Esophagus squamous epithelium (tissue), 5 donors: Measurements from ENCODE around the gene NRCAM. TPM values are rescaled to one million over a fixed set of nuclear protein-coding genes. Genes with fewer than 3 reads are reported as not detected.

Source experiments
- DNase-seq: peaks from one replicate; lab custom pipeline; 2025; lab: John Stamatoyannopoulos, UW
- H3K27ac ChIP-seq, 4 donors: fragments of 200-600 bp; sonication (generic); one replicate each; pipeline ENCODE4 v1.5.1; 2016 to 2019; ENCODE audit warnings: mild to moderate bottlenecking in 1 of 4
- H3K27me3 ChIP-seq, 4 donors: fragments of 200-600 bp; sonication (generic); 1 replicate in 3 of 4; 2 replicates in 1 of 4; pipeline versions ENCODE4 v1.5.1 to v1.6.0; 2017 to 2021; ENCODE audit warnings: antibody characterized with exemption in 1 of 4
- H3K36me3 ChIP-seq, 3 donors: fragments of 200-600 bp; sonication (generic); one replicate each; pipeline ENCODE4 v1.5.1; 2016 to 2019
- H3K4me1 ChIP-seq, 3 donors: fragments of 200-600 bp; sonication (generic); one replicate each; pipeline ENCODE4 v1.5.1; 2017 to 2019
- H3K4me3 ChIP-seq, 4 donors: fragments of 200-600 bp; sonication (generic); 1 replicate in 3 of 4; 2 replicates in 1 of 4; pipeline ENCODE4 v1.5.1; 2016 to 2019; ENCODE audit warnings: mild to moderate bottlenecking in 2 of 4, moderate library complexity in 1 of 4
- H3K9me3 ChIP-seq, 3 donors: fragments of 200-600 bp; sonication (generic); one replicate each; pipeline ENCODE4 v1.5.1; 2016 to 2019
- POLR2A ChIP-seq, 4 donors: fragments of 450-650 bp; IDR thresholded peaks; one replicate each; pipeline ENCODE4 v1.6.1; 2017; ENCODE audit warnings: antibody characterized with exemption in 4 of 4, mild to moderate bottlenecking in 4 of 4, moderate library complexity in 3 of 4
- WGBS, 2 donors: methylation state at CpG; one replicate each; pipeline ENCODE4 v1.1.5; 2018; 5-methylcytosine and 5-hydroxymethylcytosine counted together
- intact Hi-C: fragments of 100-400 bp; cut with DNase I; formaldehyde crosslinking; loops from one replicate; pipeline ENCODE4 v1.15.0; 2022
- total RNA-seq, 4 donors: library from RNA; depleted of rRNA; stranded (reverse); fragments of >200 nt; gene quantifications; one replicate each; pipeline ENCODE4 v1.1.0, GENCODE V29; 2016
- TF ChIP-seq, protein P1 (sequence below), 6 experiments: fragments of 450-650 bp in 4 of 6; fragments of 200-600 bp in 2 of 6; sonication (generic) in 2 of 6; IDR thresholded peaks; one replicate each; pipeline ENCODE4 v1.5.1; 2016 to 2019; ENCODE audit warnings: antibody characterized with exemption in 6 of 6, mild to moderate bottlenecking in 4 of 6, moderate library complexity in 4 of 6
- donor health status: DM: yes; HTN: yes; CAD: no.

The NRCAM gene
- total RNA-seq, 4 donors from 2014 or later: 1.5 to 9.8 (median 6.3) TPM; not detected in 1

DNA sequence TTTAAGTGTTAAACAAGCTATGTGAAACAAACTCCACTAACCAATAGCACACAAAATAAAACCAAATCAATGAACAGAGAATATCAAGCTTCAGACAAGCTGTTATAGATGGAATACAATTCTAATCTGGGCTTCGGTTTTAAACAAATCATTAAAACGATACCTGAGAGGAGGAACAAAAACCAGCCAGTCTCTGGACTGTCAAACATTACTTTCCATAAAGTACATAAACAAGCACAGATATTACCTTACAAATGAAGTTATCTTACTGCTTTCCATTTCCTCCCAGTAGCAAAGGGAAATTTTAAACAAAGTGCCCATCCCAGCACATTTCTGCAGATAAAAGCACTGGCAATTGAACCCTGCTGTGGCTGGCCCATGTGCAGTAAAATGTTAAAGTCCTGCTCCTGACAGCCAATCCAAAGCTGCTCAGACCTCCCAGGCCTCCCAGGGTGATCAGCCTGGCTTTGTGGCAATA lies 128.0 kb downstream of the NRCAM start:
- Histone ChIP-seq H3K36me3 (no peaks in the 10 kb centered on the region), H3K4me1 (no peaks in the 10 kb centered on the region), H3K4me3 (no peak overlapping the region), H3K27me3 (no peaks in the 10 kb centered on the region), H3K9me3 (no peaks in the 10 kb centered on the region), H3K27ac (no peak overlapping the region)
- WGBS, 2 donors: 57 to 59% methylated on average over 2 of the region's 2 CpGs
- intact Hi-C loops: no loop called here
- no peak for DNase-seq
- TF ChIP-seq, protein P1, sequence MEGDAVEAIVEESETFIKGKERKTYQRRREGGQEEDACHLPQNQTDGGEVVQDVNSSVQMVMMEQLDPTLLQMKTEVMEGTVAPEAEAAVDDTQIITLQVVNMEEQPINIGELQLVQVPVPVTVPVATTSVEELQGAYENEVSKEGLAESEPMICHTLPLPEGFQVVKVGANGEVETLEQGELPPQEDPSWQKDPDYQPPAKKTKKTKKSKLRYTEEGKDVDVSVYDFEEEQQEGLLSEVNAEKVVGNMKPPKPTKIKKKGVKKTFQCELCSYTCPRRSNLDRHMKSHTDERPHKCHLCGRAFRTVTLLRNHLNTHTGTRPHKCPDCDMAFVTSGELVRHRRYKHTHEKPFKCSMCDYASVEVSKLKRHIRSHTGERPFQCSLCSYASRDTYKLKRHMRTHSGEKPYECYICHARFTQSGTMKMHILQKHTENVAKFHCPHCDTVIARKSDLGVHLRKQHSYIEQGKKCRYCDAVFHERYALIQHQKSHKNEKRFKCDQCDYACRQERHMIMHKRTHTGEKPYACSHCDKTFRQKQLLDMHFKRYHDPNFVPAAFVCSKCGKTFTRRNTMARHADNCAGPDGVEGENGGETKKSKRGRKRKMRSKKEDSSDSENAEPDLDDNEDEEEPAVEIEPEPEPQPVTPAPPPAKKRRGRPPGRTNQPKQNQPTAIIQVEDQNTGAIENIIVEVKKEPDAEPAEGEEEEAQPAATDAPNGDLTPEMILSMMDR (IDR thresholded peaks at IDR 0.05): no peak
- no peak for TF ChIP-seq POLR2A (IDR thresholded peaks at IDR 0.05)

DNA sequence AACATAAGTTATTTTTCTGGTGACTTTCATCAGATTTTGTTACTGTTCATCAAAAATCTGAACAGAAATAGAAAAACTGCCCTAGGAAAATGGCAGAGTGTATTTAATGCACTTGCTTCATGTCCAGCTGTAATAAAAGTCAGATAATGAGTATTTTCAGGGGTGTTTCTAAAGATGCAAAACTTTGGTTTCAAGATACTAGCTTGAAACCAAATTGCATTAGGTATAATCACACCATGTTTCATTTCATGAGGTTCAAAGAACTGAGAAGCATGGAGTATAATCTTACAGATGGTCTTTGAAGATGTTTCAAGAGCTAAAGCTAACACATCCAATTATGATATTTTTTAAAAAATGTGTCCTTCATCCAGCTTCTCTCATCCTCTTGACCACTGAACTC lies 128.9 kb downstream of the NRCAM start:
- H3K36me3 ChIP-seq: no peaks in the 10 kb centered on the region
- DNase-seq: no peak
- no peaks in the 10 kb centered on the region for H3K27me3 ChIP-seq
- no peak overlapping the region for H3K4me3 ChIP-seq
- H3K27ac ChIP-seq: no peak overlapping the region
- H3K4me1 ChIP-seq: no peaks in the 10 kb centered on the region
- H3K9me3 ChIP-seq: no peaks in the 10 kb centered on the region
- intact Hi-C loops: no loop called here
- TF ChIP-seq POLR2A (IDR thresholded peaks at IDR 0.05): no peak
- TF ChIP-seq, protein P1 (IDR thresholded peaks at IDR 0.05): no peak

DNA sequence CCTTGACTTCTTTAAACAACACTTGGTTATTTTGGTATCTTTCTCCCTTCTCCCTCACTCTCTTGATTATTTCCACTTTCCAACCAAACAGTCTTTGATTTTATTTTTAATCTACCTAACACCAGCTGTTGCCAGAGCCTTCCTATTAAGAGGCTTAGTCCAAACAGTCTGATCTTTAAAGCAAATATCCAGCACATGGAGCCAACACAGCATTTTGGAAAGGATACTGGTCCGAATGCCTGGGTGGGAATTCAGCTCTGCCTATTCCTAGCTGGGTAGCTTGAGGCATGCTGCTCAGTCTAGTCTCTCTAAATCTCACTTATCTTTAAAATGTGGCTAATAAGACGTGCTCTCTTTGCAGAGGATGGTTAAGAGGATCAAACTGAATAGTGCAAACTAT lies 129.3 kb downstream of the NRCAM start:
- TF ChIP-seq, protein P1 (IDR thresholded peaks at IDR 0.05): no peak
- no peak for TF ChIP-seq POLR2A (IDR thresholded peaks at IDR 0.05)
- Histone ChIP-seq H3K4me1 (no peaks in the 10 kb centered on the region), H3K4me3 (no peak overlapping the region), H3K27me3 (no peaks in the 10 kb centered on the region), H3K27ac (no peak overlapping the region), H3K36me3 (no peaks in the 10 kb centered on the region), H3K9me3 (no peaks in the 10 kb centered on the region)
- intact Hi-C loops: no loop called here
- DNase-seq: no peak
- WGBS, 2 donors: 77 to 82% methylated on average over 2 of the region's 2 CpGs

DNA sequence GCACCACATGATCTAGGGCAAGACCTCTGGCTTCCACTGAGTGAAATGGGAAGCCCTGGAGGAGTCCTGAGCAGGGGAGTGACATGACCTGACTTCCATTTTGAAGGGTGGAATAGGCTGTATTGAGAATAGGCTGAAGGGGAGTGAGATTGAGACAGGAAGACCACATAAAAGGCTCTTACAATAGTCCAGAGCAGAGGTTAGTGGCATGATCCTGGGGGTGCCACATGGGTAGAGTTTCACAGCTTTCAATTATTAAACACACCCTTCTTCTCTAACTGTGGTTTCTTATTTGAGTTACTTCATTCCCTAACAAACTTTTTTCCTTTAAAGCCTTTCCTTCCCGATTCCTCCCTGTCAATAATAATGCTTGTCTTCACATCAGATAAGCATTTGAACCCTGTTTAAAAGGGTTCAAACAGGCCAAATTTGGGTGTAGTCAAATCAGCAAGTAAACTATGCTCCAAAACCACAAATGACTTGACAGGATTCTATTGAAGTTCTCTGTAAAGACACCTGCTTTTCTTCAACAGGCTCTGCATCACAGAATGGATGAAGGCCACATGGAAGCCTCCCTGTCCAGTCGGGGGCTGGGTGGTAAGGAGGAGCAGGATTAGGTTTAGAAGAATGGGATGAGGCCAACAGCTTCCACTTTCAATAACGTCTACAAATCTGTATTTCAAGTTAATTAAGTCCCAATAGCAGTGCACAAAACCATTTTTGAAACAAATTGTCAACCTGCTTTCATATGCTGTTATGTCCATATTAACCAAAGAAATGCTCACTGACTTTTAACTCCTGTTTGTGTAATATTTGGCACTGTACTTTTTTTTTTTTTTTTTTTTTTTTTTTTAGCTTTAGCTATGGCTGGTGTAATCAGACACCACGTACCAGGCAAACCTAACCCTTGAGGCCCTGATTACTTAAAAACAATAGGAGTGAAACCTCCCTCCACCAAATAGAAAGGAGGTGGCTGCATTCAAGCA lies 131.9 kb downstream of the NRCAM start:
- no peak for TF ChIP-seq POLR2A (IDR thresholded peaks at IDR 0.05)
- TF ChIP-seq, protein P1 (IDR thresholded peaks at IDR 0.05): no peak
- intact Hi-C loops: no loop called here
- Histone ChIP-seq H3K27ac (no peak overlapping the region), H3K4me3 (no peak overlapping the region), H3K36me3 (no peaks in the 10 kb centered on the region), H3K27me3 (no peaks in the 10 kb centered on the region), H3K9me3 (no peaks in the 10 kb centered on the region), H3K4me1 (no peaks in the 10 kb centered on the region)
- WGBS, 2 donors: 67 to 78% methylated on average over 4 of the region's 4 CpGs
- no peak for DNase-seq
